AG10803 (cell line): Measurements from ENCODE around the gene HIF1A.

Experiments
- DNase-seq: peaks from one replicate; pipeline ENCODE4 v3.0.0; 2010; ENCODE audit warnings: low read depth
- H3K4me3 ChIP-seq: 2 replicates; pipeline ENCODE4 v1.5.1; 2011; ENCODE audit warnings: mild to moderate bottlenecking, low read length, control low read depth
- TF ChIP-seq, protein P1 (sequence below): conservative IDR thresholded peaks from 2 replicates; pipeline ENCODE4 v1.5.1; 2011; ENCODE audit warnings: mild to moderate bottlenecking, low read length, control low read depth, inconsistent platforms

Gene HIF1A

GRCh38 chr14:61694830-61695694, at the start of gene HIF1A:
Gene HIF1A, plus strand, starts transcription at chr14:61695513. Its CDS starts 292 bp downstream, at chr14:61695805.
- H3K4me3 ChIP-seq, result peak within 1 kb of the TSS; percentile 90
- TF ChIP-seq, protein P1, sequence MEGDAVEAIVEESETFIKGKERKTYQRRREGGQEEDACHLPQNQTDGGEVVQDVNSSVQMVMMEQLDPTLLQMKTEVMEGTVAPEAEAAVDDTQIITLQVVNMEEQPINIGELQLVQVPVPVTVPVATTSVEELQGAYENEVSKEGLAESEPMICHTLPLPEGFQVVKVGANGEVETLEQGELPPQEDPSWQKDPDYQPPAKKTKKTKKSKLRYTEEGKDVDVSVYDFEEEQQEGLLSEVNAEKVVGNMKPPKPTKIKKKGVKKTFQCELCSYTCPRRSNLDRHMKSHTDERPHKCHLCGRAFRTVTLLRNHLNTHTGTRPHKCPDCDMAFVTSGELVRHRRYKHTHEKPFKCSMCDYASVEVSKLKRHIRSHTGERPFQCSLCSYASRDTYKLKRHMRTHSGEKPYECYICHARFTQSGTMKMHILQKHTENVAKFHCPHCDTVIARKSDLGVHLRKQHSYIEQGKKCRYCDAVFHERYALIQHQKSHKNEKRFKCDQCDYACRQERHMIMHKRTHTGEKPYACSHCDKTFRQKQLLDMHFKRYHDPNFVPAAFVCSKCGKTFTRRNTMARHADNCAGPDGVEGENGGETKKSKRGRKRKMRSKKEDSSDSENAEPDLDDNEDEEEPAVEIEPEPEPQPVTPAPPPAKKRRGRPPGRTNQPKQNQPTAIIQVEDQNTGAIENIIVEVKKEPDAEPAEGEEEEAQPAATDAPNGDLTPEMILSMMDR, result peak; percentile 39
- peak; percentile 100 for DNase-seq

GRCh38 chr14:61646366-61647116, 48.8 kb upstream of the HIF1A start:
- no peak for DNase-seq
- no peak overlapping the region for H3K4me3 ChIP-seq
- TF ChIP-seq, protein P1, result no peak

DNA sequence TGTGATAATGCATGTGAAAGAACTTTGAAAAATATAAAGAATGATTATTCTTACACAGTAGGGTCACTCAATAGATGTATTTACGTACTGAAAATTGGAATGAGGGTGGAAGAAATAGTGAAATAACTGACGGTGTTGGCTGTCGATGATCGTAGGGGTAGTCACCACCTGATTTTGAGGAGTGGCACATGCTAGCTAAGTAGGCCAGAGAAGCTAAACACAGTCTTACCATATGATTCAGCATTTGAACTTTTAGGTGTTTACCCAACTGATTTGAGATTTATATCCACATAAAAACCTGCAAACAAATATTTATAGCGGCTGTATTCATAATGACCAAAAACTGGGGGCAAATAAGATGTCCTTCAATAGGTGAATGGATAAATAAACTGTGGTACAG, 47.6 kb upstream of the HIF1A start:
- DNase-seq, result no peak
- TF ChIP-seq, protein P1, result no peak
- no peak overlapping the region for H3K4me3 ChIP-seq

- no peak overlapping the region for H3K4me3 ChIP-seq
- TF ChIP-seq, protein P1, result no peak
- no peak for DNase-seq
Measured at GRCh38 chr14:61648377-61648776, 46.9 kb upstream of the HIF1A start.

DNA sequence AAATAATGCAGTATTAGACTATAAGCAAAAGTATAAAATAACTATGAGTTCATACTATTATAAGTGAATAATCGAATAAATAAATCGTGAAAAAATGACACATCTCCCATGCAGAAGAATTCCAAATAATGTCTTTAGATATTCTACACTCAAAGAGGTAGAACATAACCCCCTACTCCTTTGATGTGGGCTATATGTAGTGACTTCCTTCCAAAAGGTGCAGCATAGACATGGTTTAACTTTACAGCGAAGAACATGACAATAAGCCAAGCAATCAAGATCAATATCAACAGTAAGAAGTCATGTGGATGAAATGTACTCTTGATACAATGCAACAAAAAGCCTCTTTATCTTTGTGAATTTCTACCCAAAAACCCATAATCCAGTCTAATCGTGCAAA, 46.0 kb upstream of the HIF1A start:
- TF ChIP-seq, protein P1, result no peak
- no peak overlapping the region for H3K4me3 ChIP-seq
- DNase-seq, result no peak

DNA sequence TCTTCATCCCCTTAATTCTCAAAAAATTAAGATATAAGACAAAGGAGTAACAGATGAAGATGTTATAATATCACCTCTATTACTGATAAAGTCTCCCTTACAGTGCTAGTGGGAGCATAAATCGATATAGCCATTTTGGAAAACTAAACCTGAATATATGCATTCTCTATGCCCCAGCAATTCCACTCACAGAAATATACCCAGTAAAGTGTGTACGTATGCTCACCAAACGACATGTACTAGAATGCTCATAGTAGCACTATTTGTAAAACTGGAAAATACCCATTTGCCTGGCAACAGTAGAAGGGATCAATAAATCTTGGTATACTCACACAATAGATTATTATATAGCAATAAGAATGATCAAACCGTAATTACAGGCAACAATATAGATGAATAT, 44.0 kb upstream of the HIF1A start:
- no peak for DNase-seq
- TF ChIP-seq, protein P1, result no peak
- no peak overlapping the region for H3K4me3 ChIP-seq
